Activated T-helper 17 cell treated with anti-CD3 and anti-CD28 coated beads, Interleukin-2, amount 50 U/mL, for 72 hours (primary cell): ENCODE measurements around the gene CEP350. TPM values are rescaled to one million over a fixed set of nuclear protein-coding genes. Genes with fewer than 3 reads are reported as not detected.

Source experiments
- ATAC-seq: fragments of 150-1000 bp; cut with Tn5 transposase; replicated peaks from 2 replicates; pipeline ENCODE4 v1.10.0; 2021; ENCODE audit warnings: mild to moderate bottlenecking, moderate library complexity
- H3K27ac Mint-ChIP-seq: one replicate; pipeline ENCODE4 v1.8.0; 2022; ENCODE audit warnings: mixed read lengths
- H3K27me3 Mint-ChIP-seq: one replicate; pipeline ENCODE4 v1.8.0; 2022; ENCODE audit warnings: mixed read lengths
- H3K36me3 Mint-ChIP-seq: one replicate; pipeline ENCODE4 v1.8.0; 2022; ENCODE audit warnings: low read depth, mild to moderate bottlenecking, mixed read lengths
- H3K4me1 Mint-ChIP-seq: one replicate; pipeline ENCODE4 v1.8.0; 2022; ENCODE audit warnings: mixed read lengths
- H3K4me3 Mint-ChIP-seq: one replicate; pipeline ENCODE4 v1.8.0; 2022; ENCODE audit warnings: mild to moderate bottlenecking, mixed read lengths
- H3K9me3 Mint-ChIP-seq: one replicate; pipeline ENCODE4 v1.8.0; 2022; ENCODE audit warnings: mixed read lengths
- total RNA-seq, 2 donors: library from RNA; stranded (reverse); gene quantifications; one replicate each; pipeline ENCODE4 v1.2.3, GENCODE V29; 2022

Gene CEP350
- total RNA-seq, 2 donors from 2014 or later = 52.6 to 61.6 TPM

DNA sequence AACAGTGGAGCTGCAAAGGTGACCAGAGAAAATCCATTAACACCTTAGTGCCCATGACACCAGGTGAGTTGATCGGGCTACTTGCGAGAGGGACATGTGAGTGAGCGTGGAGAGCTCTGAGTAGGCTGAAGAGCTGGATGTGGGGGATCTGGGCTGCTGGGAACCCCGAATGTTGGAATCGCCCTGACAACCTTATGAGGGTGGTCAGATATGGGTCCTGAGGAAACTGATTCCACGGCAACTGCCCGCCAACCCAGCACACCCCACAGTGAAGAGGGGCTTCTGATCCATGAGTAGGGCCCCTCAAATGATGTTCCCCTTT, 199.4 kb downstream of the CEP350 start:
- peak overlapping the region; percentile 95 for H3K4me3 Mint-ChIP-seq

DNA sequence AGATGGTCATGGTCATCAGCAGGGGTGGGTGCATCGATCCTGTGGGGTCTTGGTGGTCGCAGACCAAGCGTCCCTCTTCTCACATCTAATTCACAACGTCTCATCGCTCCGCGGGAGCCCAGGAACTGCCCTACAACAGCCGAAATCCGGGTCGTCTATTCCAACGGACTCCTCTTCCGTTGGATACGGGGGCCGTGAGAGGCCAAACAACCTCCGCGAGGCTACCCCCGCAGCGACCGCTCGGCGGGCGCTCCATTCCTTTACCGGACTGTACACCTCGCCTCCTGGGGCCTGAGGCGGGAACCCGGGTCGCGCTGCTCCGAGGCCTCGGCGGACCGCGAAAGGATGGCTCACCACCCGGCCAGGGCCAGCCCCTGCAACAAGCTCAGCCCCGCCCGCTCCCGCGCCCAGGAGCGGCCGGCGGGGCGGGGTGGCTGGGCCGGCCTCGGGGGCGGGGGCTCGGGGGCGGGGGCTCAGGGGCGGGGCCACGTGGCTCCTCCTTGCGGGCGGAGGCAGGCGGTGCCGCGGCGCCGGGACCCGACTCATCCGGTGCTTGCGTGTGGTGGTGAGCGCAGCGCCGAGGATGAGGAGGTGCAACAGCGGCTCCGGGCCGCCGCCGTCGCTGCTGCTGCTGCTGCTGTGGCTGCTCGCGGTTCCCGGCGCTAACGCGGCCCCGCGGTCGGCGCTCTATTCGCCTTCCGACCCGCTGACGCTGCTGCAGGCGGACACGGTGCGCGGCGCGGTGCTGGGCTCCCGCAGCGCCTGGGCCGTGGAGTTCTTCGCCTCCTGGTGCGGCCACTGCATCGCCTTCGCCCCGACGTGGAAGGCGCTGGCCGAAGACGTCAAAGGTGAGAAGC, 199.9 kb downstream of the CEP350 start, which contains the start of gene QSOX1:
Gene QSOX1, plus strand, starts transcription at position 545 of the 857 bp plus-strand sequence. Its CDS starts 39 bp downstream, at position 584.
- H3K36me3 Mint-ChIP-seq = peaks cover 14% of the 10 kb centered on the region
- H3K4me1 Mint-ChIP-seq = peaks cover 35% of the 10 kb centered on the region
- H3K4me3 Mint-ChIP-seq = peak within 1 kb of the TSS; percentile 95
- H3K27ac Mint-ChIP-seq = peak within 1 kb of the TSS; percentile 89
- H3K9me3 Mint-ChIP-seq = no peaks in the 10 kb centered on the region
- H3K27me3 Mint-ChIP-seq = no peaks in the 10 kb centered on the region
- ATAC-seq = peak; percentile 94

More for the DNA sequence above, 199.4 kb downstream of the CEP350 start:
- no peak for ATAC-seq
- H3K27ac Mint-ChIP-seq = peak overlapping the region; percentile 89
- H3K4me1 Mint-ChIP-seq = peaks cover 31% of the 10 kb centered on the region
- peaks cover 14% of the 10 kb centered on the region for H3K36me3 Mint-ChIP-seq
- no peaks in the 10 kb centered on the region for H3K9me3 Mint-ChIP-seq
- no peaks in the 10 kb centered on the region for H3K27me3 Mint-ChIP-seq

DNA sequence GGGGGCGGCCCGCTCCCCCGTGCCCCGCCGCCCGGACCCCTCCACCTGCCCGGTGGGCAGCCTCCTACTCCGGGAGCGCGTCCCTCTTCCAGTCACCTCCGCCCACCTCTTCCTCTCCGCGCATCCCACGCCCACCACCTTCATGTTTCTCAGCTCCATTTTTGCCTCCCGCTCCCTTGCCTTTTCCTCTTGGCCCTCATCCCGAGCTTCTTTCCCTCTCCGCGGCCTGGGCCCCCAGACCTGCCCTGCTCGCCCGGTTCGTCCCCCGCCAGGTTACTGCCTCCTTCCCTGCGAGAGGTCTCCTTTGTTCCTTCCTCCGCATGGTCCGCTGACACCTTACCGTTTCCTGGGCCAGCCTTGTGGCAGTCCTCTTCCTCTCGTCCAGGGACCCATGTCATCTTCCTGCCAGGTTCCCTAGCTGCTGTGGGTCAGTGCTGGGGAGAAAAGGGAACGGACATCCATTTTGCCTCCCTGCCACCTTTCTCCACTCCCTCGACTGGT, 200.6 kb downstream of the CEP350 start:
- Mint-ChIP-seq H3K4me1 (peaks cover 41% of the 10 kb centered on the region), H3K27ac (peak overlapping the region; percentile 87), H3K36me3 (peaks cover 14% of the 10 kb centered on the region), H3K27me3 (no peaks in the 10 kb centered on the region), H3K9me3 (no peaks in the 10 kb centered on the region), H3K4me3 (peak overlapping the region; percentile 95)
- ATAC-seq = peak; percentile 8

DNA sequence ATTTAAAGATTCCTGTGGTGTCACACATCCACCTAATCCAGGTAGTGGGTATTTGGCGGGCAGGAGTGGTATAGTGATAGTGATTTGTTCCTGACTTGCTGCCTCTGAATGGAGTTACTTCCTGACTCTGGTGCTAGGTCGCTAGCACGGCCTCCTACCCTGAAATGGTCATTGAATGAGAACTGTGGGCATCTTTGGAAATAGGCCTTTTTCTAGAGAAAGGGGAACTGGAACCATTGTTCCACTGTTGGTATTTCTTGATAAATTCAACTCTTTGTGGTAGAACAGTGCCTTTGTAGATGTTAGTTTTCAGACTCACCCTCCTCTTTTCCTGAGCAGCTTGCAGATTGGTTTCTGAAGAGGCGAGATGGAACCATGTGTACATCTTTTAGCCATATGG, 201.6 kb downstream of the CEP350 start:
- Mint-ChIP-seq H3K9me3 (no peaks in the 10 kb centered on the region), H3K27me3 (no peaks in the 10 kb centered on the region), H3K27ac (peak overlapping the region; percentile 17), H3K4me1 (peaks cover 46% of the 10 kb centered on the region), H3K36me3 (peaks cover 14% of the 10 kb centered on the region), H3K4me3 (peak overlapping the region; percentile 95)
- ATAC-seq = no peak

GRCh38 chr1:180156631-180157091, 202.1 kb downstream of the CEP350 start:
- ATAC-seq = no peak
- Mint-ChIP-seq H3K4me3 (peak overlapping the region; percentile 95), H3K4me1 (peaks cover 46% of the 10 kb centered on the region), H3K27me3 (no peaks in the 10 kb centered on the region), H3K9me3 (no peaks in the 10 kb centered on the region), H3K27ac (peak overlapping the region; percentile 17), H3K36me3 (peaks cover 14% of the 10 kb centered on the region)

DNA sequence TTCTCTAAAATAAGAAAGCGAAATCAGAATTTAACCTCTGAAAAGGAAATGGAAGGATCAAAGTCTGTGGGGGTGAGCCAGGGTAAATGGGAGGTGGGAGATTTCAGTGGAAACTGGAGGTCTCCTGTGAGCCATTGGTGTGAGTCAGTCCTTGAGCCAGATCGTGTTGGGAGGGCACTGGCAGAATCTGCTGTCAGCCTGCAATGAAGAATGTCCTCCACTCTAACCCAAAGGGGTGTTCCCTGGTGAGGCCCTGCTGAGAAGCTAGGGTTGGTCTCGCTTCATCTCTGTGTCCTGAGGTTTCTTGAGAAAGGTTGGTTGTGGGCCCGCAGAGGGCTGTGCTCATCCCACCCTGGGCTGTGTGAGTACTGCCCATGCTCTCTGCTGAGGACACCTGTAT, 202.5 kb downstream of the CEP350 start:
- H3K4me1 Mint-ChIP-seq = peaks cover 46% of the 10 kb centered on the region
- no peak for ATAC-seq
- H3K27me3 Mint-ChIP-seq = no peaks in the 10 kb centered on the region
- no peaks in the 10 kb centered on the region for H3K9me3 Mint-ChIP-seq
- peak overlapping the region; percentile 95 for H3K4me3 Mint-ChIP-seq
- peaks cover 14% of the 10 kb centered on the region for H3K36me3 Mint-ChIP-seq
- no peak overlapping the region for H3K27ac Mint-ChIP-seq

DNA sequence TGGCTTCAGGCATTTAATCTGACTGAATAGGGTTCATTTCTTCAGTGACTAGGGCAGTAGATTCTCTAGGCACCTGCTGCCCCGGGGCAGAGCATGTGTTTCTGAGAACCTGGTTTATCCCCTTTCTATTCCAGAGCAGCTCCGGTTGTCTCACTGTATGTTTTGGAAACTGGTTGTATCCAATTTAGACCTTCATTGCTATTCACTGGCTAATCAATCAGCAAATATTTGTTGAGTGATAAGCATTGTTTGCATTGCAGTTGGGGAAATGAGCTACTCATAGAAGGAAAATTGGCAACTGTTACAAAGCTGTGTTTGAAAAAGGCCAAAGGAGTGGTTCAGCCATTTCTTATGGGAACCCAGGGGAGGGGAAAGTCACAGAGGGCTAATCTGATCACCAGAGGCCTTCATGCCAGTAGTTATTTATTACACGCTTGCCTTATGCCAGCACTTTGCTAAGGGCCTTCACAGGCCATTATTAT, 203.0 kb downstream of the CEP350 start:
- no peak overlapping the region for H3K27ac Mint-ChIP-seq
- H3K27me3 Mint-ChIP-seq = no peaks in the 10 kb centered on the region
- H3K4me1 Mint-ChIP-seq = peaks cover 46% of the 10 kb centered on the region
- H3K36me3 Mint-ChIP-seq = peaks cover 14% of the 10 kb centered on the region
- ATAC-seq = no peak
- no peaks in the 10 kb centered on the region for H3K9me3 Mint-ChIP-seq
- H3K4me3 Mint-ChIP-seq = no peak overlapping the region

GRCh38 chr1:180158149-180159147, 203.8 kb downstream of the CEP350 start:
- ATAC-seq = no peak
- H3K9me3 Mint-ChIP-seq = no peaks in the 10 kb centered on the region
- no peak overlapping the region for H3K4me3 Mint-ChIP-seq
- H3K27me3 Mint-ChIP-seq = no peaks in the 10 kb centered on the region
- H3K27ac Mint-ChIP-seq = no peak overlapping the region
- peaks cover 14% of the 10 kb centered on the region for H3K36me3 Mint-ChIP-seq
- H3K4me1 Mint-ChIP-seq = peaks cover 46% of the 10 kb centered on the region

DNA sequence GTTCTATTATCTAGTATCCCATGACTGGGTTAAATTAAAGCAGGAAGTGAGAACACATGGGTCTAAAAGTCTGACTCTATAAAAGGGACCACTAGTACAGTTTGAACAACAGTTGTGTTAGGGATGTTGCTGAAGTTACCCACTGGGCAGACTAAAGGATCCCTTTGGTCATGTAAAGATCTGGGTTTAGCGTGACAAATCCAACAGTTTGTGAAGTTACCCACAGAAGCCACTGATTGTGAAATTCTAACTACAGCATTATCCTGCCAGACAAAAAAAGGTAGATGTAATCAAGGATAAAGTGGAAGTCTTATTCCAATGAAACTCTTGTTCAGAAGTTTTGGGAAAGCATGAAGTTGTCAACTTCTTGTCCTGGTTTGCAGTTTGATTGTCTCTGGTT, 205.7 kb downstream of the CEP350 start:
- no peak for ATAC-seq
- Mint-ChIP-seq H3K4me1 (peaks cover 47% of the 10 kb centered on the region), H3K9me3 (no peaks in the 10 kb centered on the region), H3K27ac (no peak overlapping the region), H3K27me3 (no peaks in the 10 kb centered on the region), H3K36me3 (peaks cover 12% of the 10 kb centered on the region), H3K4me3 (no peak overlapping the region)

DNA sequence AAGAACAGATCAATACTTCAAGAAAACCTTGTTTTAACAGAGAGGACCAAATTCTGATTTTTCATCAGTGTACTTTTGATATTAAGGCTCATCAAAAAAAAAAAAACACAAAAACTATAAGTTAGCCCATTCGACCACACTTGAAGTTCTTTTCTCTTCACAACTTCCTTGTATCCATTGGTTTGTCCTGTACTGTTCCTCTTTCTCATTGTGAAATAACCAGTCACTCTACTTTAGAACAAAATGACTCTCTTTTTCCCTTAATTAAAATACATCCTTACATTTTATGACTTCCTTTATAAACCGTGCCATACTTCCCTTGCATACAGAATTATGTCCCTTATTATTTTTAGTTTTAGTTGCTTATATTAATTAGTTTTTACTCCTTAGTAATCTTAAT, 208.4 kb downstream of the CEP350 start:
- Mint-ChIP-seq H3K27ac (no peak overlapping the region), H3K9me3 (no peaks in the 10 kb centered on the region), H3K27me3 (no peaks in the 10 kb centered on the region), H3K4me3 (no peak overlapping the region), H3K4me1 (peaks cover 31% of the 10 kb centered on the region), H3K36me3 (peaks cover 4% of the 10 kb centered on the region)
- ATAC-seq = no peak

Other genes starting within 250 kb of the CEP350 start
- gene FAM163A, start 211.5 kb upstream of the CEP350 start, total RNA-seq = not detected
- 10 to 100 TPM; 63.3 to 72.9 TPM for gene TOR1AIP2, start 77.0 kb upstream of the CEP350 start, total RNA-seq
- gene TOR1AIP1, start 72.5 kb upstream of the CEP350 start, total RNA-seq = 10 to 100 TPM; 61.8 to 62.0 TPM
- 10 to 100 TPM; 41.6 to 46.8 TPM for gene QSOX1, start 200.1 kb downstream of the CEP350 start, total RNA-seq